ENCODE measurements around the gene ZNF678. TPM values are rescaled to one million over a fixed set of nuclear protein-coding genes. Genes with fewer than 3 reads are reported as not detected.

ZNF678 gene
- polyA plus RNA-seq, 1 of the 3 experiments (the other 2 are of a cell fraction), result 1.3 TPM

GRCh38 chr1:227567256-227567655 lies 3.9 kb downstream of the ZNF678 start (continued):
- TF ChIP-seq RCOR1 (IDR thresholded peaks at IDR 0.05; ENCODE audit: low read length), result no peak
- no peak for TF ChIP-seq YY1 (IDR thresholded peaks at IDR 0.05; ENCODE audit: low read depth)
- TF ChIP-seq JUND (IDR thresholded peaks at IDR 0.05), result no peak
- no peak for TF ChIP-seq TAF1 (IDR thresholded peaks at IDR 0.05; ENCODE audit: borderline replicate concordance, low read depth, low read length)
- no peak for TF ChIP-seq POLR2AphosphoS5 (IDR thresholded peaks at IDR 0.05; ENCODE audit: low read depth, low read length)
- TF ChIP-seq NFIC (IDR thresholded peaks at IDR 0.05; ENCODE audit: borderline replicate concordance), result no peak
- no peak for TF ChIP-seq CHD2 (IDR thresholded peaks at IDR 0.05; ENCODE audit: low read length, partially characterized antibody)
- TF ChIP-seq RAD21 (IDR thresholded peaks at IDR 0.05; ENCODE audit: low read length), result no peak

- Histone ChIP-seq H3K79me2 (ENCODE audit: insufficient read depth) (peaks cover 86% of the 10 kb centered on the region), H4K20me1 (ENCODE audit: insufficient read depth) (no peaks in the 10 kb centered on the region), H3K9me3 (no peaks in the 10 kb centered on the region), H3K4me3 (ENCODE audit: low read depth in 2 of 2, low read length in 1 of 2) (no peak overlapping the region), H3K27ac (ENCODE audit: low read depth in 2 of 2, low read length in 1 of 2) (no peak overlapping the region), H3K9ac (no peak overlapping the region), H3K9me2 (no peaks in the 10 kb centered on the region), H3K27me3 (ENCODE audit: insufficient read depth) (no peaks in the 10 kb centered on the region), H2AFZ (ENCODE audit: low read depth) (no peak overlapping the region), H3K4me1 (ENCODE audit: control insufficient read depth in 1 of 2, insufficient read depth in 2 of 2, low read depth in 1 of 2, low read length in 1 of 2) (peaks cover 3 to 4% of the 10 kb centered on the region in 2 experiments; a peak in 2 of 4 replicates), H3K4me2 (no peak overlapping the region), H3F3A (replicated peaks; ENCODE audit: insufficient read depth) (peaks cover 4% of the 10 kb centered on the region), H3K36me3 (replicated peaks in 1 of 2; ENCODE audit: control insufficient read depth in 1 of 2, insufficient read depth in 2 of 2, low read length in 1 of 2) (peaks cover 0 to 2% of the 10 kb centered on the region in 2 experiments)
- ChIA-PET POLR2A (no interaction called here), CTCF (interaction anchor here (1.0 to 1.2 kb wide), 2 partner anchors 26 kb away, joined by 3 read pairs; no protein-coding TSS in a partner anchor)
- WGBS (ENCODE audit: low lambda C conversion rate), result 98% methylated on average over 3 of the region's 3 CpGs
- TF ChIP-seq RCOR1 (IDR thresholded peaks at IDR 0.05; ENCODE audit: low read length), result no peak
- no peak for DNase-seq
Observed at GRCh38 chr1:227568593-227568992, 5.2 kb downstream of the ZNF678 start.

- Histone ChIP-seq H3K4me1 (ENCODE audit: control insufficient read depth in 1 of 2, insufficient read depth in 2 of 2, low read depth in 1 of 2, low read length in 1 of 2) (no peaks in the 10 kb centered on the region), H3K36me3 (replicated peaks in 1 of 2; ENCODE audit: control insufficient read depth in 1 of 2, insufficient read depth in 2 of 2, low read length in 1 of 2) (peaks cover 0 to 9% of the 10 kb centered on the region in 2 experiments), H3K4me3 (ENCODE audit: low read depth in 2 of 2, low read length in 1 of 2) (no peak overlapping the region), H3K9me2 (no peaks in the 10 kb centered on the region), H3K27ac (ENCODE audit: low read depth in 2 of 2, low read length in 1 of 2) (no peak overlapping the region), H2AFZ (ENCODE audit: low read depth) (no peak overlapping the region), H3K9me3 (no peaks in the 10 kb centered on the region), H3K79me2 (ENCODE audit: insufficient read depth) (peaks cover 89% of the 10 kb centered on the region), H3F3A (replicated peaks; ENCODE audit: insufficient read depth) (no peaks in the 10 kb centered on the region), H3K27me3 (ENCODE audit: insufficient read depth) (no peaks in the 10 kb centered on the region), H3K9ac (no peak overlapping the region), H3K4me2 (no peak overlapping the region), H4K20me1 (ENCODE audit: insufficient read depth) (no peaks in the 10 kb centered on the region)
- TF ChIP-seq NRF1 (IDR thresholded peaks at IDR 0.05; ENCODE audit: low read depth, low read length), result no peak
- TF ChIP-seq TCF12 (IDR thresholded peaks at IDR 0.05), result no peak
- TF ChIP-seq YY1 (IDR thresholded peaks at IDR 0.05; ENCODE audit: low read depth), result no peak
- TF ChIP-seq POLR2AphosphoS5 (IDR thresholded peaks at IDR 0.05; ENCODE audit: low read depth, low read length), result no peak
- no peak for TF ChIP-seq EZH2phosphoT487 (IDR thresholded peaks at IDR 0.05; ENCODE audit: borderline replicate concordance, low read depth)
- TF ChIP-seq TAF1 (IDR thresholded peaks at IDR 0.05; ENCODE audit: borderline replicate concordance, low read depth, low read length), result no peak
- 98% methylated on average over 7 of the region's 7 CpGs for WGBS (ENCODE audit: low lambda C conversion rate)
- no peak for DNase-seq
- ChIA-PET POLR2A (no interaction called here), CTCF (interaction anchor here (1.3 kb wide), 1 partner anchor 10 kb away, joined by 3 read pairs; no protein-coding TSS in a partner anchor)
Observed at GRCh38 chr1:227572752-227573151, 9.4 kb downstream of the ZNF678 start.

GRCh38 chr1:227574926-227575325 lies 11.6 kb downstream of the ZNF678 start:
- 84% methylated on average over 1 of the region's 1 CpG for WGBS (ENCODE audit: low lambda C conversion rate)
- no peak overlapping the region for H3K4me2 ChIP-seq
- no peak for DNase-seq
- no peaks in the 10 kb centered on the region for H3K4me1 ChIP-seq (ENCODE audit: control insufficient read depth in 1 of 2, insufficient read depth in 2 of 2, low read depth in 1 of 2, low read length in 1 of 2)
- CTCF ChIA-PET, result no interaction called here
- H4K20me1 ChIP-seq (ENCODE audit: insufficient read depth), result no peaks in the 10 kb centered on the region
- peaks cover 0 to 9% of the 10 kb centered on the region in 2 experiments for H3K36me3 ChIP-seq (replicated peaks in 1 of 2; ENCODE audit: control insufficient read depth in 1 of 2, insufficient read depth in 2 of 2, low read length in 1 of 2)
- H3F3A ChIP-seq (replicated peaks; ENCODE audit: insufficient read depth), result no peaks in the 10 kb centered on the region
- H3K27me3 ChIP-seq (ENCODE audit: insufficient read depth), result no peaks in the 10 kb centered on the region
- peaks cover 87% of the 10 kb centered on the region for H3K79me2 ChIP-seq (ENCODE audit: insufficient read depth)
- H2AFZ ChIP-seq (ENCODE audit: low read depth), result no peak overlapping the region
- H3K27ac ChIP-seq (ENCODE audit: low read depth in 2 of 2, low read length in 1 of 2), result no peak overlapping the region
- no peak for TF ChIP-seq GATA2 (CRISPR knock-in tag; IDR thresholded peaks at IDR 0.05)
- no peak for TF ChIP-seq MXI1 (IDR thresholded peaks at IDR 0.05; ENCODE audit: low read depth, low read length)
- TF ChIP-seq FOXJ3 (CRISPR knock-in tag; IDR thresholded peaks at IDR 0.05), result no peak
- TF ChIP-seq USF1 (IDR thresholded peaks at IDR 0.05; ENCODE audit: borderline replicate concordance, low read depth), result no peak
- no peak for TF ChIP-seq TCF12 (IDR thresholded peaks at IDR 0.05)
- no peak for TF ChIP-seq RCOR1 (IDR thresholded peaks at IDR 0.05; ENCODE audit: low read length)
- no peaks in the 10 kb centered on the region; the same call in 1 of the 2 replicates for H3K9me3 ChIP-seq
- no peak overlapping the region for H3K4me3 ChIP-seq (ENCODE audit: low read depth in 2 of 2, low read length in 1 of 2)
- no peaks in the 10 kb centered on the region for H3K9me2 ChIP-seq
- POLR2A ChIA-PET, result no interaction called here
- no peak overlapping the region for H3K9ac ChIP-seq

All from SK-N-SH (cell line).